Measurements from ENCODE around the gene KIF3C. TPM values are rescaled to one million over a fixed set of nuclear protein-coding genes. Genes with fewer than 3 reads are reported as not detected.

KIF3C gene
- total and polyA plus RNA-seq, 9 of the 15 experiments (the other 6 are each of a cell fraction or from before 2014, with no cell fraction given), result 0.69 to 6.7 (median 3.3) TPM

DNA sequence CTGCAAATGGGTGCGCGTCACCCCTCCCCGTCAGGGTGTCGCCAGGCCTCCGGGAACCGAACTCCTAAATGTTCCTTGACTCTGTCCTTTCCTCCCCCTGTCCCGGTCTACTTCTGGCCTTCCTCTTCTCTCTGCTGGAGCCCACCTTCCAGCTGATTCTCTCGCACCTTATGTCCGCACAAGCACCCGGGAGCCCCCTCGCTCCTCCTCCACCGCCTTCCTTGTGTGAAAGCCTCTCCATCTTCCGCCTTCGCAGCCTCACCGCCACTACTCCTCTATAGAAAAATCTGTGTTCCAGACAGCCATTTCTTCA is 627 bp upstream of the KIF3C start:
- ATAC-seq (no peak; the same call in 2 of the 3 replicates), FAIRE-seq (no peak), DNase-seq (ENCODE audit: extremely low read depth in 1 of 4, low spot score in 3 of 4) (no peak)
- H3K27me3 ChIP-seq (ENCODE audit: control insufficient read depth in 2 of 2, insufficient read depth in 2 of 2, low read length in 2 of 2), result no peaks in the 10 kb centered on the region
- H3K9me1 ChIP-seq (ENCODE audit: control insufficient read depth, insufficient read depth, low read length), result no peaks in the 10 kb centered on the region
- H3K9ac ChIP-seq (ENCODE audit: insufficient read depth in 1 of 2, low read depth in 2 of 2, low read length in 2 of 2), result peak overlapping the region in 1 of 2 experiments; percentile 92; a peak in 2 of 4 replicates
- TF ChIP-seq OTX1 (CRISPR knock-in tag; IDR thresholded peaks at IDR 0.05), result no peak
- no peak for TF ChIP-seq NR2C2 (CRISPR knock-in tag; IDR thresholded peaks at IDR 0.05)
- TF ChIP-seq NR2C2 (tag; IDR thresholded peaks at IDR 0.05), result 0 out of 2 replicates have a peak, but pooled peaks have one; percentile 0
- TF ChIP-seq SP1 (CRISPR knock-in tag; IDR thresholded peaks at IDR 0.05), result no peak
- TF ChIP-seq, protein P1, sequence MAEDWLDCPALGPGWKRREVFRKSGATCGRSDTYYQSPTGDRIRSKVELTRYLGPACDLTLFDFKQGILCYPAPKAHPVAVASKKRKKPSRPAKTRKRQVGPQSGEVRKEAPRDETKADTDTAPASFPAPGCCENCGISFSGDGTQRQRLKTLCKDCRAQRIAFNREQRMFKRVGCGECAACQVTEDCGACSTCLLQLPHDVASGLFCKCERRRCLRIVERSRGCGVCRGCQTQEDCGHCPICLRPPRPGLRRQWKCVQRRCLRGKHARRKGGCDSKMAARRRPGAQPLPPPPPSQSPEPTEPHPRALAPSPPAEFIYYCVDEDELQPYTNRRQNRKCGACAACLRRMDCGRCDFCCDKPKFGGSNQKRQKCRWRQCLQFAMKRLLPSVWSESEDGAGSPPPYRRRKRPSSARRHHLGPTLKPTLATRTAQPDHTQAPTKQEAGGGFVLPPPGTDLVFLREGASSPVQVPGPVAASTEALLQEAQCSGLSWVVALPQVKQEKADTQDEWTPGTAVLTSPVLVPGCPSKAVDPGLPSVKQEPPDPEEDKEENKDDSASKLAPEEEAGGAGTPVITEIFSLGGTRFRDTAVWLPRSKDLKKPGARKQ (CRISPR knock-in tag; IDR thresholded peaks at IDR 0.05), result 0 out of 2 replicates have a peak, but pooled peaks have one; percentile 52
- peak; percentile 28 for TF ChIP-seq SAP30 (IDR thresholded peaks at IDR 0.05; ENCODE audit: borderline replicate concordance, insufficient read depth, low read depth, low read length, poor library complexity, severe bottlenecking)
- H4K20me1 ChIP-seq (replicated peaks; ENCODE audit: control insufficient read depth, insufficient read depth, low read length), result 0 out of 2 replicates have a peak, but pooled peaks cover 7% of the 10 kb centered on the region
- ChIA-PET CTCF (ENCODE audit: low intra/inter-chr PET ratio) (no interaction called here), POLR2A (interaction anchor here (0.6 to 0.9 kb wide), 3 partner anchors 19 to 189 kb away, joined by 3 to 4 read pairs (median 4); no protein-coding TSS in a partner anchor)
- H3K36me3 ChIP-seq (ENCODE audit: control insufficient read depth, insufficient read depth, low read length), result no peaks in the 10 kb centered on the region
- H3K4me1 ChIP-seq (replicated peaks in 1 of 2; ENCODE audit: control insufficient read depth in 2 of 2, insufficient read depth in 2 of 2, low read length in 2 of 2), result peaks cover 6 to 33% of the 10 kb centered on the region in 2 experiments; a peak in 3 of 5 replicates
- no peak overlapping the region for H3K27ac ChIP-seq (ENCODE audit: extremely low read depth, low read depth, low read length)
- in situ Hi-C loops (cut with MboI) (no loop called here), intact Hi-C loops (cut with micrococcal nuclease) (no loop called here)
- peak overlapping the region; percentile 73 for H3K4me2 ChIP-seq (ENCODE audit: insufficient read depth, low read length)
- H2AFZ ChIP-seq (ENCODE audit: low read depth, low read length), result peak overlapping the region; percentile 92
- no peaks in the 10 kb centered on the region for H3K9me3 ChIP-seq (replicated peaks; ENCODE audit: control insufficient read depth, insufficient read depth, low read depth, low read length)
- 70% methylated on average over 14 of the region's 15 CpGs for WGBS (ENCODE audit: insufficient coverage, low coverage, missing lambda C conversion rate)
- no TSS peak for BruUV-seq (replicated peaks)
- no peaks in the 10 kb centered on the region for H3K79me2 ChIP-seq (ENCODE audit: control insufficient read depth, insufficient read depth, low read length)
- H3K4me3 ChIP-seq, result peak overlapping the region; percentile 64
